Measurements from ENCODE around the gene MUL1.

DNA sequence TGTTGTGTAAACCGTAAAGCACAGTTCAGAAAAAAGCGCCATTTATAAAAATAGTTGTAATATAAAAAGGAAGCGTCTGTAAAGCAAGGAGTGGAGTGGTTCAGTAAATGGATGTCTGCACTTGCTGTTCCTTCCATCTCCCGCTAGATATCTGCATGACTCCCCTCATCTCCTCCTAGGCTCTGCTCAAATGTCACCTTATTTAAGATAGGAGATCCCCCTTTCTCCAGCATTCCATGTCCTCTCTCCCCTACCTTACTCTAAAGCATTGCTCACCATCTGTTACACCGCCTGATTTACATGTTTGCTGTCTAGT is 745 bp downstream of the MUL1 start:
- TF ChIP-seq KDM1A (IDR thresholded peaks at IDR 0.05; ENCODE audit: low read depth): no peak
- TF ChIP-seq, protein P1, sequence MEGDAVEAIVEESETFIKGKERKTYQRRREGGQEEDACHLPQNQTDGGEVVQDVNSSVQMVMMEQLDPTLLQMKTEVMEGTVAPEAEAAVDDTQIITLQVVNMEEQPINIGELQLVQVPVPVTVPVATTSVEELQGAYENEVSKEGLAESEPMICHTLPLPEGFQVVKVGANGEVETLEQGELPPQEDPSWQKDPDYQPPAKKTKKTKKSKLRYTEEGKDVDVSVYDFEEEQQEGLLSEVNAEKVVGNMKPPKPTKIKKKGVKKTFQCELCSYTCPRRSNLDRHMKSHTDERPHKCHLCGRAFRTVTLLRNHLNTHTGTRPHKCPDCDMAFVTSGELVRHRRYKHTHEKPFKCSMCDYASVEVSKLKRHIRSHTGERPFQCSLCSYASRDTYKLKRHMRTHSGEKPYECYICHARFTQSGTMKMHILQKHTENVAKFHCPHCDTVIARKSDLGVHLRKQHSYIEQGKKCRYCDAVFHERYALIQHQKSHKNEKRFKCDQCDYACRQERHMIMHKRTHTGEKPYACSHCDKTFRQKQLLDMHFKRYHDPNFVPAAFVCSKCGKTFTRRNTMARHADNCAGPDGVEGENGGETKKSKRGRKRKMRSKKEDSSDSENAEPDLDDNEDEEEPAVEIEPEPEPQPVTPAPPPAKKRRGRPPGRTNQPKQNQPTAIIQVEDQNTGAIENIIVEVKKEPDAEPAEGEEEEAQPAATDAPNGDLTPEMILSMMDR (IDR thresholded peaks at IDR 0.05): no peak
- TF ChIP-seq MAZ (IDR thresholded peaks at IDR 0.05; ENCODE audit: borderline replicate concordance, low read depth, low read length): no peak
- no peak for TF ChIP-seq POLR2AphosphoS2 (conservative IDR thresholded peaks at IDR 0.05; ENCODE audit: low read length)
- no peak for TF ChIP-seq REST (IDR thresholded peaks at IDR 0.05)
- no peak for TF ChIP-seq POLR2A (IDR thresholded peaks at IDR 0.05; ENCODE audit: low read length)
- no peak for TF ChIP-seq ZFP36 (IDR thresholded peaks at IDR 0.05; ENCODE audit: borderline replicate concordance, partially characterized antibody)
- no peak for TF ChIP-seq CHD4 (IDR thresholded peaks at IDR 0.05; ENCODE audit: borderline replicate concordance)
- TF ChIP-seq, protein P2, sequence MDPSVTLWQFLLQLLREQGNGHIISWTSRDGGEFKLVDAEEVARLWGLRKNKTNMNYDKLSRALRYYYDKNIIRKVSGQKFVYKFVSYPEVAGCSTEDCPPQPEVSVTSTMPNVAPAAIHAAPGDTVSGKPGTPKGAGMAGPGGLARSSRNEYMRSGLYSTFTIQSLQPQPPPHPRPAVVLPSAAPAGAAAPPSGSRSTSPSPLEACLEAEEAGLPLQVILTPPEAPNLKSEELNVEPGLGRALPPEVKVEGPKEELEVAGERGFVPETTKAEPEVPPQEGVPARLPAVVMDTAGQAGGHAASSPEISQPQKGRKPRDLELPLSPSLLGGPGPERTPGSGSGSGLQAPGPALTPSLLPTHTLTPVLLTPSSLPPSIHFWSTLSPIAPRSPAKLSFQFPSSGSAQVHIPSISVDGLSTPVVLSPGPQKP (IDR thresholded peaks at IDR 0.05; ENCODE audit: low read depth, low read length): no peak
- TF ChIP-seq, protein P3, sequence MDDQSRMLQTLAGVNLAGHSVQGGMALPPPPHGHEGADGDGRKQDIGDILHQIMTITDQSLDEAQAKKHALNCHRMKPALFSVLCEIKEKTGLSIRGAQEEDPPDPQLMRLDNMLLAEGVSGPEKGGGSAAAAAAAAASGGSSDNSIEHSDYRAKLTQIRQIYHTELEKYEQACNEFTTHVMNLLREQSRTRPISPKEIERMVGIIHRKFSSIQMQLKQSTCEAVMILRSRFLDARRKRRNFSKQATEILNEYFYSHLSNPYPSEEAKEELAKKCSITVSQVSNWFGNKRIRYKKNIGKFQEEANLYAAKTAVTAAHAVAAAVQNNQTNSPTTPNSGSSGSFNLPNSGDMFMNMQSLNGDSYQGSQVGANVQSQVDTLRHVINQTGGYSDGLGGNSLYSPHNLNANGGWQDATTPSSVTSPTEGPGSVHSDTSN (IDR thresholded peaks at IDR 0.05): no peak
- TF ChIP-seq USF2 (IDR thresholded peaks at IDR 0.05): no peak
- no peak for TF ChIP-seq EP300 (IDR thresholded peaks at IDR 0.05)

All from A549 (cell line).